NCI-H2107 treated with DMSO at 0.1 percent for 48 hours (cell line): ENCODE measurements around the gene LATS2.
"Not testable (repeated sequence)": the region's sequence is repeated elsewhere in the genome, so short reads cannot be mapped to it uniquely, and the experiment has no call there.

Experiments used
- DNase-seq: peaks from one replicate; lab custom pipeline; 2025; ENCODE audit not compliant: unreplicated experiment; lab: John Stamatoyannopoulos, UW

Gene LATS2

DNA sequence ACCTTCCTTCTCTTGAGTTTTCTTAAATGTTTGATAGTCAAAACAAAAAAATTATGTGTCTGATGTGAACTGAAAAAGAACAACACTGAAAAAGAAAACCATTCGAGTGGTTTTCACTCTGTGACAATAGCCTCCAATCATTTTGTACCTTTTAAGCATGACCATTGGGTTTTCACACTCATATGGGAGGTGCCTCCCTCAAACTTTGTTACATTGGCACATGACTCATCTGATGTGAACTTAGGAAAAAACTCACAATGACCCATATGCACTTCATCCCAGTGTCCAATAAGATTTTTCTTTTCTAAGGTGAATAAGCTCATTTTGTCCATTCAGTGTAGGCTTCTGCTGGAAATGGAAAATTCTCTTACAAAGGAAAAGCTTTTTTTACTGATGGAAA is 92.2 kb downstream of the LATS2 start:
- no peak for DNase-seq

DNA sequence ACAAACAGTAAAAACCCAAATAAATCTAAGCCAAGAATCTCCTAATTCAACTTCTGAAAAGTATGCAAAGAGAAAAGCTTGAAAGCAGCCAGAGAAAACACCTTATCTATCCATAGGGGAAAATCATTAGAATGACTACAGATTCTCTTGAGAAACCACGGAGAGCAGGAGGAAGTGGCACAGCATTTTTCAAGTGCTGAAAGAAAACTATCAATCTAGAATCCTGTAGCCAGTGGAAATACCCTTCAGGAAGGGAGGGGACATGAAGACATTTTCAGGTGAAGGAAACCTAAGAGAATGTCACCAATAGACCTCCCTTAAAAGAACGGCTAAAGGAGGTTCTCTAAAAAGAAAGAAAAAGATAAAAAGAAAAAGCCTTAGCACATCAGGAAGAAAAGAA is 92.6 kb downstream of the LATS2 start:
- no peak for DNase-seq

GRCh38 chr13:20967340-20967739 is 94.0 kb downstream of the LATS2 start:
- DNase-seq: no peak

GRCh38 chr13:20964904-20965303 is 96.5 kb downstream of the LATS2 start:
- DNase-seq: no peak

GRCh38 chr13:20961663-20962062 is 99.7 kb downstream of the LATS2 start:
- DNase-seq: not testable (repeated sequence)

- no peak for DNase-seq
Observed at GRCh38 chr13:20960663-20961309, 100.6 kb downstream of the LATS2 start.

- DNase-seq: not testable (repeated sequence)
Observed at GRCh38 chr13:20957049-20957620, 104.3 kb downstream of the LATS2 start.

GRCh38 chr13:20955496-20955895 is 105.9 kb downstream of the LATS2 start:
- DNase-seq: no peak

DNA sequence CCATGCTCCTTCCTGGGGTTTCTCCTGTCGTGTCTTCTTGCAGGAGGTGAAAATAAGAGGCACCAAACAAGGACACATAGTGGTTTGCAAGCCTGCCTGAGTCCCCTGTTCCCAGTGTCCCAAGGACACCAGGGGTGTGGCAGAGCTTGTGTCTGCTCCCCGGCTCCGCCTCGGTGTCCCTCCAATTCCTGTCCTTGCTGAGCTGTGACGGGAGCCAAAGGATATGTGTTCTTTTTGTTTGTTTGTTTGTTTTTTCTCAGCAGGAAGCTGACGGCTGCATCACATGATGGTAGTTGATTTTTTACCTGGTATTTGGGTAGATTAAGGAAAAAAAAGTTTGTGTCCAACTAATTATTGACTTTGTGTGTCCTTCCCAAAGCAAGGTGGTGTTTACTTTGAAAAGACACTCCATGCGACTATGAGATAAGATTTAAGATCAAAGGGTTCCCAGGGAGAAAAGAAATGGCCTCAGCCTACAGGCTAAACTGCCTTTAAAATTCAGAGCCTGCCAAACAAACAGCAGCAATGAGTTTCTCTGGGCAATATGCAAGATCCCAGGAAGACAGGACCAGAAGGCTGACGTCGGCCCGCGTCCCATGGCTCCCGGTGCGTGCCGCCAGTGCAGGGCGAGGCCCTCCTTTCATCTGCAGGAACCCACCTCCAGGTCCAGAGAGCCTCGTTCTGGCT is 108.0 kb downstream of the LATS2 start:
- no peak for DNase-seq

- DNase-seq: no peak
Observed at GRCh38 chr13:20952838-20953237, 108.5 kb downstream of the LATS2 start.

DNA sequence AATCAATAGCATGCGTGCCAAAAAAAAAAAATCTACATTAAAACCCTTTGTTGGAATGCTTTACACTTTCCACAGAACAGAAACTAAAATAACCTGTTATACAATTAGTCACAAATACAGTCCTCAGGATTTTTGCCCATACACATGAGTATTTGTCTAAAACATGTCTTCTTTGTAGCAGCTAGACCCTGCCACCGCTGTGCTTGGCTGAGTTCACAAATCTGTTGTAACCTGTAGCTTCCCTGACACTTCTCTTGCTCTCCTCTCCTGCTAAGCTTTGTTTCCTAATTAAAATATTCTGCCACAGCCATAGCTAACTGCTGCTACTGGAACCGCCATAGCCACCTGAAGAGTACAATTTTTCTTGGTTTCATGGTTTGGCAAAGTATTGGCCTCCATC is 113.4 kb downstream of the LATS2 start:
- not testable (repeated sequence) for DNase-seq

DNA sequence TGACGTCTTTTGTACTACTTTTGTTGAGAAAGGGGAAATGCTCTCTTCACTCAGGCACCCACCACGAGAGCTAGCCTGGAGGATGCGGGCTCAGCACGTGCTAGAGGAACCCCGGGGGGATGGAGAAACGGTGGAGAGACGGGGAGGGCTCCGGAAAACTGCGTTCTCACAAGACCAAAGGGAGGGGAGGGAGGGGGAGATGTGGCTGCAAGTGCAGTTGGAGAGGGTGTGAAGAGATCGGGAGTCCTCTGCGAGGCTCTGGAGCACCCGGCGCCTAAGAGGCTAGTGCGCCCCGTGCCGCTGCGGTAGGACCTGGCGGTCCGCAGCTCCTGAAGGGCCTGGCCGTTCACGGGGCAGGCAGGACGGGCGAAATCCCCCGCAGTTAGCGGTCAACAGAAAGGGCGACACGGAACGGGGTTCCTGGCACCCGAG is 115.4 kb downstream of the LATS2 start:
- DNase-seq: no peak

DNA sequence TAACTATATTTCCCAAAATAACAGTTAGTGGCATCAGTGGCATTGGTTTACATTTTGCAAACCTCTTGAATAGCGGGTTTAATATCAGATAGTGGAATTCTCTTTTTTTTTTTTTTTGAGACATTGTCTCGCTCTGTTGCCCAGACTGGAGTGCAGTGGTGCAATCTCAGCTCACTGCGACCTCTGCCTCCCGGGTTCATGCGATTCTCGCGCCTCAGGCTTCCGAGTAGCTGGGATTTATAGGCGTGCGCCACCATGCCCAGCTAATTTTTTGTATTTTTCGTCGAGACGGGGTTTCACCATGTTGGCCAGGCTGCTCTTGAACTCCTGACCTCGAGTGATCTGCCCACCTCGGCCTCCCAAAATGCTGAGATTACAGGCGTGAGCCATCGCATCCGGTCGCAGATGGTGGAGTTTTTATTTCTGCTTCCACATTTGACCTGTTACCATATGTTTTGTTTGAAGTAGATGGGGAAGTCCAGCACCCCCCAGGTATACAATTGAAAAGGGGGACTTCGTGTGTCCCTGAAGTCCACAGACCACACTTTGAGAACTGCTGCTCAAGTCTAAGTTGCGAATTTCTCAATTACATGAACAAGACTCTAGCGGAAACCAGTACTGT is 118.3 kb downstream of the LATS2 start:
- no peak for DNase-seq

- DNase-seq: not testable (repeated sequence)
Observed at GRCh38 chr13:20940511-20940910, 120.9 kb downstream of the LATS2 start.

- no peak for DNase-seq
Observed at GRCh38 chr13:20940083-20940482, 121.3 kb downstream of the LATS2 start.

DNA sequence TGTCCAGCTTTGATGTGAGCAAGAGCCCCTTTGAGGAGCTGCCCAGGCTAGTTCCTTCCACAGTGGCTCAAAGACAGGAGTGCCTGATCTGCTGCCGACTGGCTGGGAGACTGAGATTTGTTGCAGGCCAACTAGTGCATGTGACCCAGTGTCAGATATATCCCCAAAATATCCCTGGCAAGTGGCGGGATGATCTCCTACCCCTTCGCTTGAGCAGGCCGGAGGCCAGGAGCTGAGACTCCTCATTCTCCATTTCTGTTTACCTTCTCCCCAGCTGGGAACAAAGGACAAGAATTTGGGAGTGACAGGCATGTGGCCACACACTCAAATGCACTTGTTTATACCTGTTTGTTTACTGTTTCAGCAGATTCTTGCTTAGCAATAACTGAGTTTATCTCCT is 121.7 kb downstream of the LATS2 start:
- DNase-seq: no peak

DNA sequence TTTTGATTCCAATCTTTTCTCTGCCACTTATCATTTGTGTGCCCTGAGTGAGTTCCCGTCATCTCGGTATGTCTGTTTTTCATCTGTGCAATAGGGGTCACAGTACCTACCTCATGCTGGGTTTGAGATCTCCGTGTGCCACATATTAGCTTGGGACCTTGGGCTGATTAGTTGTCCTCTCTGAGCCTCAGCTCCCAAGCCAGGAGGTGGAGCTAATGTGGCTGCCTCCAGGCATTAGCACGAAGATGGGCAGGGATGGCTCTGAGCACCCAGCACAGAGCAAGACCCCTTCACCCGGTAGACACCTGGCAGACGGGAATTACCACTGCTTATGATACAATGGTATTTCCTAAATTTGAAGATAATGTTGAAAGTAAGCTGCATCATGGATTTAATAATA is 123.1 kb downstream of the LATS2 start:
- DNase-seq: no peak

DNA sequence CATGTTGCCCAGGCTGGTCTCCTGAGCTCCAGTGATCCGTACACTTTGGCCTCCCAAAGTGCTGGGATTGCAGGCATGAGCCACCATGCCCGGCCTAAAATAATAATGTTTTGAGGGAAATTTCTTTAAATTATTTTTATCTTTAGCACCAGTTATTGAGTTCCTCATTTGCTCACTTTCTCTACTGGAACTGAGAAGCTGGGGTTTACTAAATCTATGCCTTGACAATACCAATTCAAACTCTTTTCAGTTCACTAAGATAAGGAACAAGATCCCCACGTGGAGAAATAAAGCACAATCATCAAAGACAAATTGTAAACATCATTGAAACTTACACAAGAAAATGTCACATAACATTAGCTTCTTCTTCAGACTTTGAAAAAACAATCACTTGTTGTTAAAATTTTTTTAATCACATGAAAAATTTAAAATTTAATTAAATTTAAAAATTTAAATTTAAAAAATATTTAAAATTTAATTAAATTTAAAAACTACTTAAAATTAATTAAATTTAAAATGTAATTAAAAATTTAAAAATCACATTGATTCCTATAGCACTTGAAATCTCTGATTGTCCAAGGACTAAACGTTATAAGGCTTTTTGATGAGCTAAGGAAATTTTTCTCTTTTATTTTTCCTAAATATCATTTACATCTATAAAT is 133.7 kb downstream of the LATS2 start:
- DNase-seq: no peak

GRCh38 chr13:20925395-20925790 is 136.0 kb downstream of the LATS2 start:
- not testable (repeated sequence) for DNase-seq

DNA sequence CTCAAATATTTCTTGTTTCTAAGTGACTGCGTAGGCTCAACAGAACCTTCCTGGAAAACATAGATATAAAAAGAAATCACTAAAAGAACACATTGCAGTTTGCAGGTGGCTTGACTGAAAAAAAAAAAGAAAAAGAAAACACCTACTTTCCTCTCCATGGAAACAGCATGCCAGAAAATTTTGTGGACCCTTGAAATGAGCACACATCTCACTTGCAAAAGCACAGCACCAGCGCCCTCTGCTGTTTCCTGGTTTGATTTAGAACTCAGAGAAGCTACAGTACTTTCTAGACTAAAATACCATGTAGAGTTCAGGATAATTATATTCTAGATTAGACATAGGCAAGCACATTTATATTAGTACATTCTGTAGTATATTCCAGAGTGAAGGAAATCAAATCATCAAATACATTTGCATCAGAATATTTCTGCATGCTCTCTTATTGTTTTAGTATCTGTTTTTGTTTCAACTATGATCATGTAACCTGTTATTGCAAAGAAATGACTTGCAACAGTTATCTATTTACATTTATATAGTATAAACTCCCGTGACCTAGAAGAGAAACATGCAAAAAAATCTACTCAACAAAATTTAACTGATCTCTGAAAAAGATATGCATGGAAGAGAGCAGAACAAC is 136.5 kb downstream of the LATS2 start:
- DNase-seq: peak; percentile 24

DNA sequence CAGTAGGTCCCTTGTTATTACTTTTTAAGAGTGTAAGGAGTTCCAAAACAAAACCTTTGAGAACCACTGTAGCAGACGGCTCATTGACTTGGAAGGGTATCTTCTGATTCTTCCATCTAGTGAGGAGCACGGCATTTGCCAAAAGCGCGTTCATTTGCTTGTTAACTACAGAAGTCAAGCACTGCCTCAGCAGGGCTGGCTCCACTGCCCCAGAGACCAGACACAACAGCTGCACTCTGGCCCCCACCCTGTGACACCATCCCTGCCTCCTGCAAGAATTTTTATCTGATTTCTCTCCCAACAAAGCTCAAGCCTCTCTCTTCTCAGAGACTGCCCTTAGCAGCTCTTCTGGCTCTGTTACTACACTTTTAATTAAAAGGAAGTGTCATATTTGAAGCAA is 138.1 kb downstream of the LATS2 start:
- DNase-seq: no peak
